IPS-20b (cell line): ENCODE data around the gene CXCR2.
"Not testable (repeated sequence)": the region's sequence is repeated elsewhere in the genome, so short reads cannot be mapped to it uniquely, and the experiment has no call there.

Experiments used
- H3K27ac ChIP-seq: one replicate; pipeline ENCODE4 v1.5.1; 2013; ENCODE audit warnings: low read length
- H3K27me3 ChIP-seq: 2 replicates; pipeline ENCODE4 v1.6.1; 2013; ENCODE audit warnings: mild to moderate bottlenecking, low read length, inconsistent platforms; ENCODE audit not compliant: insufficient read depth
- H3K36me3 ChIP-seq: 2 replicates; pipeline ENCODE4 v1.6.1; 2013; ENCODE audit warnings: low read depth, mild to moderate bottlenecking, inconsistent platforms, low read length, moderate library complexity; ENCODE audit not compliant: insufficient read depth
- H3K4me1 ChIP-seq: 2 replicates; pipeline ENCODE4 v1.6.1; 2013; ENCODE audit warnings: mild to moderate bottlenecking, control low read depth, inconsistent platforms, low read length, moderate library complexity; ENCODE audit not compliant: insufficient read depth
- H3K4me3 ChIP-seq: 2 replicates; pipeline ENCODE4 v1.5.1; 2013; ENCODE audit warnings: mild to moderate bottlenecking, low read length, inconsistent platforms
- H3K9ac ChIP-seq: 2 replicates; pipeline ENCODE4 v1.6.1; 2013; ENCODE audit warnings: low read depth, mild to moderate bottlenecking, inconsistent platforms, low read length, moderate library complexity
- H3K9me3 ChIP-seq: 2 replicates; pipeline ENCODE4 v1.6.1; 2013; ENCODE audit warnings: mild to moderate bottlenecking, low read depth, low read length, inconsistent platforms; ENCODE audit not compliant: insufficient read depth

The CXCR2 gene

DNA sequence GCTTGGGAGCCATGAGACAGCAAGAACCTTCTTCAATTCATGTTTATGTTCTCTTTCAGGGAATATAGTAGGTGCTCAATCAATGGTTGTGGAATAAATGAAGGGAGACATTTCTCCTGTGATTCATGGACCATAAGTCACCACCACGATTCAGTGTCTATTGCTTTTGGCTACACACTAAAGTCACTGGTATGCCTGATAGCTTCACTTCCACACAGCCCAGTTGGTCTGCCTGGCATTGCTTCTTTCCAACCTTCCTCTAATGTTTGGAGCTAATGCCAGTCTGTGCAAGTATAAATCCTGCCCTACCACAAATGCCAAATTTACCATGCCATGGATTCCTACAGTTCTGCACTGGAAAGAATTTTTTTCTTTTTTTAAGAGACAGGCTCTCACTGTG lies 42.2 kb downstream of the CXCR2 start:
- Histone ChIP-seq H3K27ac (no peak overlapping the region), H3K4me3 (no peak overlapping the region), H3K9ac (no peak overlapping the region), H3K36me3 (no peaks in the 10 kb centered on the region), H3K27me3 (no peaks in the 10 kb centered on the region), H3K9me3 (no peaks in the 10 kb centered on the region), H3K4me1 (no peaks in the 10 kb centered on the region)

GRCh38 chr2:218168635-218169462 lies 43.0 kb downstream of the CXCR2 start:
- H3K9me3 ChIP-seq: no peaks in the 10 kb centered on the region
- no peaks in the 10 kb centered on the region for H3K36me3 ChIP-seq
- no peaks in the 10 kb centered on the region for H3K27me3 ChIP-seq
- H3K9ac ChIP-seq: no peak overlapping the region
- no peak overlapping the region for H3K4me3 ChIP-seq
- H3K27ac ChIP-seq: no peak overlapping the region
- no peaks in the 10 kb centered on the region for H3K4me1 ChIP-seq

GRCh38 chr2:218169757-218170546 lies 44.1 kb downstream of the CXCR2 start:
- H3K27ac ChIP-seq: no peak overlapping the region
- no peaks in the 10 kb centered on the region for H3K4me1 ChIP-seq
- no peaks in the 10 kb centered on the region for H3K9me3 ChIP-seq
- H3K9ac ChIP-seq: no peak overlapping the region
- H3K36me3 ChIP-seq: no peaks in the 10 kb centered on the region
- H3K4me3 ChIP-seq: no peak overlapping the region
- no peaks in the 10 kb centered on the region for H3K27me3 ChIP-seq

- H3K9ac ChIP-seq, H3K36me3 ChIP-seq, H3K4me1 ChIP-seq, H3K27me3 ChIP-seq, H3K4me3 ChIP-seq, H3K27ac ChIP-seq, H3K9me3 ChIP-seq: not testable (repeated sequence)
These were observed 45.9 kb downstream of the CXCR2 start for GRCh38 chr2:218171744-218172143.

DNA sequence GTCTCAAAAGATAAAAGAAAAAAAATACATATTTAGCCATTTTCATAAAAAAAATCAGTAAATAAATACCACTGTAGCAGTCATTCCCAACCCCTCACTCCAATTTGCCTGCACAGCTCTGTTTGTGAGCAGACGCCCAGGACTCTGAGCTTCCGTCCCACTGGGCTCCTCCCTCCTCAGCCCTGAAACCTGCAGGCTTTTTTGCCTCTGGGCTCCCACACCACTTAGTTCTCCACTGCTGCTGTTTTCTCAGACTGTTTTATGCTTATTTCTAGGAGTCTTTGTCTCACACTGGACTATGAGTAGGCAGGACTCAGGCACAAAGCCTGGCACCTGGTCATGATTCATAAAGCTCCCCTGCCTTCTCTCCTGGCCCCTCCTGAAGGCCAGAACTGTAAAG lies 47.0 kb downstream of the CXCR2 start:
- Histone ChIP-seq H3K27me3 (no peaks in the 10 kb centered on the region), H3K4me1 (no peaks in the 10 kb centered on the region), H3K9me3 (no peaks in the 10 kb centered on the region), H3K4me3 (no peak overlapping the region), H3K36me3 (no peaks in the 10 kb centered on the region), H3K9ac (no peak overlapping the region), H3K27ac (no peak overlapping the region)

GRCh38 chr2:218179782-218180181 lies 54.0 kb downstream of the CXCR2 start:
- Histone ChIP-seq H3K27ac (no peak overlapping the region), H3K36me3 (no peaks in the 10 kb centered on the region), H3K9ac (no peak overlapping the region), H3K9me3 (no peaks in the 10 kb centered on the region), H3K27me3 (no peaks in the 10 kb centered on the region), H3K4me3 (no peak overlapping the region), H3K4me1 (no peaks in the 10 kb centered on the region)

- no peaks in the 10 kb centered on the region for H3K4me1 ChIP-seq
These were observed 54.8 kb downstream of the CXCR2 start for GRCh38 chr2:218180467-218181114.

DNA sequence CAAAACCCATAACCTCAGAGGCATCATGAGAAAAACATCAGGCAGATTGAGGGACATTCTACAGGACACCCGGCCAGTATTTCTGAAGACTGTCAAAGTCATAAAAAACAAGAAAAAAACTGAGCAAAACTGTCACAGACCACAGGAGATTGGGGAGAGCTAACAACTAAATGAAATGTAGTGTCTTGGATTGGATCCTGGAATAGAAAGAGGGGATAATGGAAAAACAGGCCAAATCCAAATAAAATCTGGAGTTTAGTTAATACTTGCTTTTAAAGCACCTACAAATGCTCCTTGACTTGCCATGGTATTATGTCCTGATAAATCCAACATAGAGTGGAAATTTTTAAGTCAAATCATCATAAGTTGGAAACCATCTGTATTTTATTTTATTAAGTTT lies 58.5 kb downstream of the CXCR2 start:
- no peak overlapping the region for H3K27ac ChIP-seq
- H3K4me3 ChIP-seq: no peak overlapping the region
- H3K36me3 ChIP-seq: no peaks in the 10 kb centered on the region
- H3K27me3 ChIP-seq: no peaks in the 10 kb centered on the region
- no peaks in the 10 kb centered on the region for H3K4me1 ChIP-seq
- H3K9ac ChIP-seq: no peak overlapping the region
- H3K9me3 ChIP-seq: no peaks in the 10 kb centered on the region

More at GRCh38 chr2:218180467-218181114, 54.8 kb downstream of the CXCR2 start:
- Histone ChIP-seq H3K9me3 (no peaks in the 10 kb centered on the region), H3K4me3 (no peak overlapping the region), H3K27ac (no peak overlapping the region), H3K9ac (no peak overlapping the region), H3K27me3 (no peaks in the 10 kb centered on the region), H3K36me3 (no peaks in the 10 kb centered on the region)

- no peaks in the 10 kb centered on the region for H3K9me3 ChIP-seq
- no peak overlapping the region for H3K27ac ChIP-seq
- H3K27me3 ChIP-seq: no peaks in the 10 kb centered on the region
- H3K4me3 ChIP-seq: no peak overlapping the region
- no peak overlapping the region for H3K9ac ChIP-seq
- H3K4me1 ChIP-seq: no peaks in the 10 kb centered on the region
- H3K36me3 ChIP-seq: no peaks in the 10 kb centered on the region
These were observed 60.5 kb downstream of the CXCR2 start for GRCh38 chr2:218186355-218186766.
